WTC11 (cell line): ENCODE measurements around the gene PAK1. TPM values are rescaled to one million over a fixed set of nuclear protein-coding genes. Genes with fewer than 3 reads are reported as not detected.
"Not testable (repeated sequence)": the region's sequence is repeated elsewhere in the genome, so short reads cannot be mapped to it uniquely, and the experiment has no call there.

Source experiments
- ATAC-seq: fragments of 200-7000 bp; cut with Tn5 transposase; 2 replicates; pipeline ENCODE4 v1.10.0; 2021; ENCODE audit warnings: mild to moderate bottlenecking, moderate library complexity
- CTCF ChIA-PET: fragments of 300-600 bp; sonication (Branson Sonifier 250); formaldehyde crosslinking; loops from one replicate; lab custom pipeline; 2021; ENCODE audit warnings: antibody characterized with exemption; lab: Charles Lee
- POLR2A ChIA-PET: fragments of 350-600 bp; sonication (Branson Sonifier 250); formaldehyde crosslinking; loops from one replicate; lab custom pipeline; 2021; ENCODE audit warnings: antibody characterized with exemption; lab: Charles Lee
- DNase-seq: peaks from one replicate; pipeline ENCODE4 v3.0.0; 2021; ENCODE audit warnings: low spot score
- H3K27ac Mint-ChIP-seq: 2 replicates; pipeline ENCODE4 v1.8.0; 2021; ENCODE audit warnings: mixed read lengths
- H3K27me3 Mint-ChIP-seq: 2 replicates; pipeline ENCODE4 v1.8.0; 2021; ENCODE audit warnings: low read depth, mild to moderate bottlenecking, moderate library complexity, mixed read lengths
- H3K36me3 Mint-ChIP-seq: 2 replicates; pipeline ENCODE4 v1.8.0; 2021; ENCODE audit warnings: mixed read lengths
- H3K4me1 Mint-ChIP-seq: 2 replicates; pipeline ENCODE4 v1.8.0; 2022; ENCODE audit warnings: mixed read lengths
- H3K4me3 Mint-ChIP-seq: 2 replicates; pipeline ENCODE4 v1.8.0; 2021; ENCODE audit warnings: mild to moderate bottlenecking, moderate library complexity, mixed read lengths
- H3K9me3 Mint-ChIP-seq: 2 replicates; pipeline ENCODE4 v1.8.0; 2021; ENCODE audit warnings: mixed read lengths
- CBFB ChIP-seq: sonication (generic); formaldehyde crosslinking; IDR thresholded peaks from 2 replicates; pipeline ENCODE4 v1.8.1; 2022; ENCODE audit warnings: mild to moderate bottlenecking, low read depth, missing genetic modification reagents
- E2F1 ChIP-seq: sonication (generic); formaldehyde crosslinking; IDR thresholded peaks from 2 replicates; pipeline ENCODE4 v1.8.0; 2022; ENCODE audit warnings: mild to moderate bottlenecking, missing genetic modification reagents
- ETV6 ChIP-seq: sonication (generic); formaldehyde crosslinking; IDR thresholded peaks from 2 replicates; pipeline ENCODE4 v1.8.1; 2022; ENCODE audit warnings: mild to moderate bottlenecking, missing genetic modification reagents
- FOXJ3 ChIP-seq: sonication (generic); formaldehyde crosslinking; IDR thresholded peaks from 2 replicates; pipeline ENCODE4 v1.9.0; 2021; ENCODE audit warnings: missing genetic modification reagents, mild to moderate bottlenecking, borderline replicate concordance
- GTF2I ChIP-seq: fragments of 250-450 bp; sonication (Bioruptor Pico); conservative IDR thresholded peaks from 2 replicates; pipeline ENCODE4 v1.4.0; 2021; ENCODE audit warnings: mild to moderate bottlenecking
- HMGA2 ChIP-seq: fragments of 250-450 bp; sonication (Bioruptor Pico); IDR thresholded peaks from 2 replicates; pipeline ENCODE4 v1.4.0; 2021; ENCODE audit warnings: mild to moderate bottlenecking, moderate library complexity
- IRF2 ChIP-seq: sonication (generic); formaldehyde crosslinking; IDR thresholded peaks from 2 replicates; pipeline ENCODE4 v1.8.0; 2022; ENCODE audit warnings: low read depth, missing genetic modification reagents, borderline replicate concordance
- MXD4 ChIP-seq: fragments of 250-450 bp; sonication (Bioruptor Pico); IDR thresholded peaks from 2 replicates; pipeline ENCODE4 v1.8.0; 2021; ENCODE audit warnings: mild to moderate bottlenecking, moderate library complexity, borderline replicate concordance
- NR1H2 ChIP-seq: sonication (generic); formaldehyde crosslinking; IDR thresholded peaks from 2 replicates; pipeline ENCODE4 v1.9.0; 2021; ENCODE audit warnings: mild to moderate bottlenecking, moderate library complexity, missing genetic modification reagents
- RORB ChIP-seq: fragments of 250-450 bp; sonication (Bioruptor Pico); IDR thresholded peaks from 2 replicates; pipeline ENCODE4 v1.9.0; 2021; ENCODE audit warnings: mild to moderate bottlenecking
- TCF7 ChIP-seq: sonication (generic); formaldehyde crosslinking; IDR thresholded peaks from 2 replicates; pipeline ENCODE4 v1.8.0; 2022; ENCODE audit warnings: mild to moderate bottlenecking, low read depth, missing genetic modification reagents, moderate library complexity
- TP53 ChIP-seq: sonication (generic); formaldehyde crosslinking; IDR thresholded peaks from 2 replicates; pipeline ENCODE4 v1.8.1; 2023; ENCODE audit warnings: mild to moderate bottlenecking, missing genetic modification reagents
- ZNF416 ChIP-seq: fragments of 250-450 bp; sonication (Bioruptor Pico); IDR thresholded peaks from 2 replicates; pipeline ENCODE4 v1.9.0; 2021; ENCODE audit warnings: mild to moderate bottlenecking, inconsistent platforms
- total RNA-seq: library from RNA; stranded (reverse); gene quantifications from 3 replicates; pipeline ENCODE4 v1.2.3, GENCODE V29; 2021
- TF ChIP-seq, protein P1 (sequence below): sonication (generic); formaldehyde crosslinking; conservative IDR thresholded peaks from 2 replicates; pipeline ENCODE4 v1.8.1; 2023; ENCODE audit warnings: mild to moderate bottlenecking, low read depth, missing genetic modification reagents, moderate library complexity
- TF ChIP-seq, protein P2 (sequence below): sonication (generic); formaldehyde crosslinking; IDR thresholded peaks from 2 replicates; pipeline ENCODE4 v1.8.1; 2022; ENCODE audit warnings: low read depth, mild to moderate bottlenecking, moderate library complexity, missing genetic modification reagents, borderline replicate concordance
- TF ChIP-seq, protein P3 (sequence below): fragments of 250-450 bp; sonication (Bioruptor Pico); IDR thresholded peaks from 2 replicates; pipeline ENCODE4 v1.9.0; 2021; ENCODE audit warnings: mild to moderate bottlenecking

Gene PAK1
- total RNA-seq, 1 experiment from 2014 or later = 160 TPM

- TF ChIP-seq, protein P1, sequence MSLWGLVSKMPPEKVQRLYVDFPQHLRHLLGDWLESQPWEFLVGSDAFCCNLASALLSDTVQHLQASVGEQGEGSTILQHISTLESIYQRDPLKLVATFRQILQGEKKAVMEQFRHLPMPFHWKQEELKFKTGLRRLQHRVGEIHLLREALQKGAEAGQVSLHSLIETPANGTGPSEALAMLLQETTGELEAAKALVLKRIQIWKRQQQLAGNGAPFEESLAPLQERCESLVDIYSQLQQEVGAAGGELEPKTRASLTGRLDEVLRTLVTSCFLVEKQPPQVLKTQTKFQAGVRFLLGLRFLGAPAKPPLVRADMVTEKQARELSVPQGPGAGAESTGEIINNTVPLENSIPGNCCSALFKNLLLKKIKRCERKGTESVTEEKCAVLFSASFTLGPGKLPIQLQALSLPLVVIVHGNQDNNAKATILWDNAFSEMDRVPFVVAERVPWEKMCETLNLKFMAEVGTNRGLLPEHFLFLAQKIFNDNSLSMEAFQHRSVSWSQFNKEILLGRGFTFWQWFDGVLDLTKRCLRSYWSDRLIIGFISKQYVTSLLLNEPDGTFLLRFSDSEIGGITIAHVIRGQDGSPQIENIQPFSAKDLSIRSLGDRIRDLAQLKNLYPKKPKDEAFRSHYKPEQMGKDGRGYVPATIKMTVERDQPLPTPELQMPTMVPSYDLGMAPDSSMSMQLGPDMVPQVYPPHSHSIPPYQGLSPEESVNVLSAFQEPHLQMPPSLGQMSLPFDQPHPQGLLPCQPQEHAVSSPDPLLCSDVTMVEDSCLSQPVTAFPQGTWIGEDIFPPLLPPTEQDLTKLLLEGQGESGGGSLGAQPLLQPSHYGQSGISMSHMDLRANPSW (CRISPR knock-in tag) = no peak
- no peak for TF ChIP-seq GTF2I (CRISPR knock-in tag)
- no peak for TF ChIP-seq ZNF416 (CRISPR knock-in tag)
- TF ChIP-seq MXD4 (CRISPR knock-in tag) = no peak
- TF ChIP-seq FOXJ3 (CRISPR knock-in tag) = no peak
- TF ChIP-seq ETV6 (CRISPR knock-in tag) = no peak
- no peak for TF ChIP-seq NR1H2 (CRISPR knock-in tag)
- TF ChIP-seq, all 79 proteins: peak for 0
These were observed 21.6 kb upstream of the PAK1 start (continued) for GRCh38 chr11:77495526-77495925.

GRCh38 chr11:77490035-77490434, 16.1 kb upstream of the PAK1 start:
- H3K4me1 Mint-ChIP-seq, H3K27me3 Mint-ChIP-seq, DNase-seq, H3K27ac Mint-ChIP-seq, H3K36me3 Mint-ChIP-seq, POLR2A ChIA-PET, ATAC-seq, CTCF ChIA-PET, H3K4me3 Mint-ChIP-seq: not testable (repeated sequence)
- peaks cover 14% of the 10 kb centered on the region for H3K9me3 Mint-ChIP-seq

DNA sequence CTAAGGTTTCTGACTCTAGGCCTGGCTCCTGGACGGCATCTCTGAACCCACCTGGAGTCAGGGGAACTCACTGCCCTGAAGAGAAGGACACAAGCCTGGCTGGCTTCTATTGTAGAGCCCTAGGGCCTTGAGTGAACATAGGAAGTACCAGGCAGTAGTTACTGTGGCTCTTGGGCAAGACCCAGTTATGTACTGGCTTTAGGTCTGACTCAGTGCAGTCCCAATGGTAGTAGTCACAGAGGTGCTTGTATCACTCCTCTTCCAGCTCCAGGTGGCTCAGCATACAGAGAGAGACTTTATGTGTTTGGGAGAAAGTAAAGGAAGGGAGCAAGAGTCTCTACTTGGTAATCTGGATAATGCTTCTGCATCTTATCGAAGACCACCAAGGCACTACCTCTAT, 13.9 kb upstream of the PAK1 start:
- ATAC-seq (no peak), DNase-seq (no peak)
- H3K36me3 Mint-ChIP-seq = peaks cover 12% of the 10 kb centered on the region
- no peak overlapping the region for H3K4me3 Mint-ChIP-seq
- H3K27ac Mint-ChIP-seq = no peak overlapping the region
- ChIA-PET CTCF (no interaction called here), POLR2A (no interaction called here)
- TF ChIP-seq RORB (CRISPR knock-in tag) (no peak), E2F1 (no peak)
- no peaks in the 10 kb centered on the region for H3K4me1 Mint-ChIP-seq
- H3K27me3 Mint-ChIP-seq = no peaks in the 10 kb centered on the region; the same call in 1 of the 2 replicates
- H3K9me3 Mint-ChIP-seq = peaks cover 20% of the 10 kb centered on the region

DNA sequence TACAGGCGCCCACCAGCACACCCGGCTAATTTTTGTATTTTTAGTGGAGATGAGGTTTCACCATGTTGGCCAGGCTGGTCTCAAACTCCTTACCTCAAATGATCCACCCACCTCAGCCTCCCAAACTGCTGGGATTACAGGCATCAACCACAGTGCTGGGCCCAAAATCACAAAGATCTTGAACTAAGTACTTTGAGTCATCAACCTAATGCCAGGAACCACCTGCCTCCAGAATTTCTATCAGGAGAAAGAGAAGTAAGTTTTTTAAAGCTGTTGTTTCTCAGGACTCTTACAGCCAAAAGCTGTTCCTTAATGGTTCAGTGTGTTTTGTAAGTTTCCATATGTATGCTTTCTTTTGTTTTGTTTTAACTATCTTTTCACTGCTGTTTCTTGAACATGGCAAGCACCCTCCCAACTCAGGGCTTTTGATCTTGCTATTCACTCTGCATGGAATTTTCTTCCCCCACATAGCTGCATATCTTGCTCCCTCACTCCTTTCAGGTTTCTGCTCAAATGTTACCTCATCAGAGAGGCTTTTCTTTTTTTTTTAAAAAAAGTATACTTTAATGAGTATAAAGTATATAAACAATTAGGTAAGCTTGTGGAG, 6.0 kb upstream of the PAK1 start:
- ChIA-PET POLR2A (no interaction called here), CTCF (interaction anchor here (0.7 to 1.1 kb wide), 4 partner anchors 9 to 69 kb away, joined by 3 to 5 read pairs (median 3); no protein-coding TSS in a partner anchor)
- Mint-ChIP-seq H3K36me3 (peaks cover 3% of the 10 kb centered on the region), H3K27ac (peak overlapping the region; percentile 92), H3K4me1 (peaks cover 32% of the 10 kb centered on the region), H3K4me3 (no peak overlapping the region), H3K27me3 (no peaks in the 10 kb centered on the region), H3K9me3 (peaks cover 8% of the 10 kb centered on the region)
- no peak for DNase-seq
- TF ChIP-seq, protein P2, sequence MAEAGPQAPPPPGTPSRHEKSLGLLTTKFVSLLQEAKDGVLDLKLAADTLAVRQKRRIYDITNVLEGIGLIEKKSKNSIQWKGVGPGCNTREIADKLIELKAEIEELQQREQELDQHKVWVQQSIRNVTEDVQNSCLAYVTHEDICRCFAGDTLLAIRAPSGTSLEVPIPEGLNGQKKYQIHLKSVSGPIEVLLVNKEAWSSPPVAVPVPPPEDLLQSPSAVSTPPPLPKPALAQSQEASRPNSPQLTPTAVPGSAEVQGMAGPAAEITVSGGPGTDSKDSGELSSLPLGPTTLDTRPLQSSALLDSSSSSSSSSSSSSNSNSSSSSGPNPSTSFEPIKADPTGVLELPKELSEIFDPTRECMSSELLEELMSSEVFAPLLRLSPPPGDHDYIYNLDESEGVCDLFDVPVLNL (CRISPR knock-in tag) = no peak
- TF ChIP-seq, protein P3, sequence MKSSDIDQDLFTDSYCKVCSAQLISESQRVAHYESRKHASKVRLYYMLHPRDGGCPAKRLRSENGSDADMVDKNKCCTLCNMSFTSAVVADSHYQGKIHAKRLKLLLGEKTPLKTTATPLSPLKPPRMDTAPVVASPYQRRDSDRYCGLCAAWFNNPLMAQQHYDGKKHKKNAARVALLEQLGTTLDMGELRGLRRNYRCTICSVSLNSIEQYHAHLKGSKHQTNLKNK (CRISPR knock-in tag) = 0 out of 2 replicates have a peak, but pooled peaks have one; percentile 12
- TF ChIP-seq CBFB (no peak), TP53 (CRISPR knock-in tag) (no peak), IRF2 (CRISPR knock-in tag) (no peak), HMGA2 (CRISPR knock-in tag) (no peak), TCF7 (no peak)
- peak; percentile 81 for ATAC-seq
